Stimulated activated CD8-positive, alpha-beta memory T cell treated with anti-CD3 and anti-CD28 coated beads, Interleukin-12 subunit alpha, Interleukin-12 subunit beta, amount 100 ng/mL, for 4 hours (primary cell): ENCODE measurements around the gene MYZAP.

Experiments
- DNase-seq: peaks from one replicate; pipeline ENCODE4 v3.0.0-alpha.2; 2020; ENCODE audit warnings: low read depth

The MYZAP gene

GRCh38 chr15:57663262-57663661 lies 71.6 kb downstream of the MYZAP start:
- DNase-seq = no peak

DNA sequence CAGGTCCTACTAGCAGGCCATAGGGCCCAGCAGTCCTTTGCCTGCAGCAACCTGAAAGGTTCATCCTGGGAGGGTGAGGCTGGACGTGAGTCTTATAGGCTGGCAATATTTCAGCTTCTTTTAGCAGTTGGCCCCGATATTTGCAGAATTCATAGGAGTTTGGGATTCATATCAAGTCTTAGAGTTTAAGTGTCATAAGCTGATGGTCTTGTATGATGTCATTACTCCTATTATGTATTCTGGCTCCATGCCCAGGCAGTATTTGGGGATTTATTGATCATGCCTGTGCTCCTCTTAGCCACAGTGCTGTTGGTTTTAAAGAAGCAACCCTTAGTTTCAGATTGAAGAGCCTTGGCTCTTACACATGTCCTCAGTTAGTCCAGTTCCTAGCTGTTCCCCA lies 73.5 kb downstream of the MYZAP start:
- DNase-seq = no peak

DNA sequence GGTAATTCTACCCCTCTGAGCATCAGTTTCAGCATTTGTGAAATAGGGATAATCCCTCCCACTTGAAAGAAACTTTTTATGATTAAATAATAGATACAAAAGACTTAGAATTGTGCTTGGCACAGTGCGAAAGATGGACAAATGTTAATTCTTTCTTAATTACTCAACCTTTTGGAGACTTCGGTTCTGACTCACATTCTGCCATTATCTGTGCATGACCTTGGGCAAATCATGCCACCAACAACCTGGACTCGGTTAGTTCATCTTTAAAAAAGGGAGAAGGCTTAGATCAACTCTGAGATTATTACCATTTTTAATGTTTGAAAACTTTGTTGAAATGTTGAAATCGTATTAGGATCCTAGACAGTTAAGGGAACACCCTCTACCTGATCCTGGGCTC lies 74.2 kb downstream of the MYZAP start:
- DNase-seq = no peak

DNA sequence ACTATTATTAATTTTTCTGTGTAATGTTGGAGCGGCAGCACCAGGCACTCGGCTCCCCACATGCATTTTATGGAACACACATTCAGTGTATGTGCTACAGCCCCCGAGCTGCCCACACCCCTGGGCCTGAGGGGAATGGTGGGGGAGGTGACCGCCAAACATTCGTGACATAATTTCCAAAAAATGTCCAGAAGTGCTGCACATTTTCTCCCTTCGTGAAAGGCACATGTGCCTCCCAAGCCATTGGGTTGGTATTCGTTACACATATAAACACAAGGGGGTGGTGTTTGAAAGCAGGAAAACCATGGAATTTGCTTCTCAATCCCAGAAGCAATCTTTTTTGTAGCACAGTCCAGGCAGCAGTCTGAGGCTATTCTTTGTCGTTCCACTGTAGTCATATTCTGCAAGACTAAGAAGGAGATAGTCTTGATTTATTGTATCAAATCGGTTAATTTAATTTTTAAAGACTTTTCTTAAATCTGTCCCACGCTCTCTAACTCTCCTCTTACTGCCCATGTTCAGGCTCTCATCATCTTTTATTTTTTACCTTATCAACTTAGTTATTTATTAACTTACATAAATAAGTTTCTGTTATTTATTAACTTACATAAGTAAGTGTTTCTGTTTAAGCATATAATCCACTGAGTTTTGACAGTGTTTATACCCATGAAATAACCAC lies 75.6 kb downstream of the MYZAP start:
- no peak for DNase-seq

GRCh38 chr15:57668016-57668415 lies 76.3 kb downstream of the MYZAP start:
- no peak for DNase-seq

GRCh38 chr15:57671636-57672035 lies 79.9 kb downstream of the MYZAP start:
- DNase-seq = no peak

DNA sequence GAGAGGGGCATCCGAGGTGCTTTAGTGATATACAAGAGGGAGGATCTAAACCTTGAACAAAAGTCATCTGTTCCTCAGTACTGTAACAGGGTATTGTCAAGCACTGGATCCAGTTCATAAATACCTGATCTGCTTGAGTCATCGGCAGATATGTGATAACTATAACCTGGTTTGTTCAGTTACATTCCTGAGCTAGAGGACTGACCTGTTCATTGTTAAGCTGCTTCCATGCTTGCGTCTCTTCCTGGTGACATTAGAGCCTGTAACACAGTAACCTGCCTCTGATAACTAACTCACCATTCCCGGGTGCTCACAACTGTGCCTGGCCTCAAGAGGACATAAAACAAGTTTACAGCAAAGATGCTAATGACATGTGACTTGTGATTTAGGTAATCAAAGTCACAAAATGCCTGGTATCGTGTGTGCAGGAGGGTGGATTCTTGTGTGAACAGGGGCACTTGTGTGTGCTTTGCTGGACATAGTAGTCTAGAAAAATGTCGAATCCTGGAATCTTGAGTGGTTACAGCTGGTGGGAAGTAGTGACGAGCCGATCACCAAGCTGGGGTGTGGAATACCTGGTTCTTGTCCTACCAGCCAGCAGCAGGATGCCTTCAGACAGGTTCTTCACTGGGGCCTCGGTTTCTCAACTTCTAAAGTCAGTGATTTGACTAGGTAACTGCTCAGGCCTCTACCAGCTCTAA lies 83.9 kb downstream of the MYZAP start:
- no peak for DNase-seq

- no peak for DNase-seq
Measured at GRCh38 chr15:57676585-57676984, 84.9 kb downstream of the MYZAP start.

DNA sequence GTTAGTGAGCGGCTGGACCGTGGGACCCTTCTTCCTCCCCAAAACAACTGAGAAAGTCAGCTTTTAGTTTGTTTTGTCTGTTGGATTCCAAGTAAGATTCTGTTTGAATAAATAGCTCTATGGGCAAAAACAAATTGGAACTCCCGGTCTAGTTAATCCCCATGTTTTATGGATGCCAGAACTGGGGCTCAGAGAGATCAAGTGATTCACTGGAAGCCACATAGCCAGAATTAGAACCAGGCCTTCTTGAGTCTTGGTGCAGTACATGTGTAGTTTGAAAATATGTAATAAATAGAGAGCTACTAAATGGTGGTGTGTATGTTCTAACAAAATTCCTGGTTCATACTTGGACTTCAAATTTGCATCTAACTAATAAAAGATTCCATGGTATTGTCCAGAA lies 85.5 kb downstream of the MYZAP start:
- no peak for DNase-seq

DNA sequence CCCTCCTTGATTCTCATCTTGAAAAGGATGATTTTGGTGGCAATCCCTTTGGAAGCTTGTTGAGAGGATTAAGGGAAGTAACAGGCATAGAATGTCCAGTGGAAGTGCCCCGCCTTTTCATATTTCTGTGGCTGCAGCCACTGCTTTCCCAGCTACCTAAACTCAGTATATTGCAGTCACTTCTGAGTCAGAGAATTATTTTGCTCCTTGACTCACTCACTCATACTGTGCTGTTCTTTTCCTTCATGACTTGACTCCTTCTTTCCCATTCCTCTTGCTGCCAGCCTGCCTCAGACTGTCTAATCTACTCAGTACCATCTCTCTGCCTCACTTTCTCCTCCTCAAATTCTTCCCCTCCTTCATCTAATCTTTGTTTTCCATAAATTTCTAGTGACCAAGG lies 88.3 kb downstream of the MYZAP start:
- DNase-seq = no peak

DNA sequence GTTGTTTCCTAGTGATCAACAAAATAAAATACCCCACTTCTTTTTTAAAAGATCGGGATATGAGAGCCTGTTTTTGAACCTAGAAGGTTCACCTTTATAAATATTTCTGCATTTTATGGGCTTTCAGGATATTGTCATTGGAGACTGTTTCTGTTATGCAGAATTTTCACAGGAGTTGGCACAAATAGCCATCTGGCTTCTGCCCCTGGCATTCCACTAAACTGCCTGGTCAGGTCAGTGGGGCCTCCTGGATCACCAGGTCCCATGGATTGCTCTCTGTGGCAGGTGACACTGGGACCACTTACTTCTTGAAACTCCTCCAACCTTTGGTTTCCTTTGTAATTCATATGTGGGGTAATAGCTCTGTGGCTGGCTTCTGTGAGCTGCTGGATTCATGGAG lies 89.3 kb downstream of the MYZAP start:
- DNase-seq = no peak

- DNase-seq = no peak
Measured at GRCh38 chr15:57683481-57683880, 91.8 kb downstream of the MYZAP start.

- no peak for DNase-seq
Measured at GRCh38 chr15:57684491-57685151, 92.9 kb downstream of the MYZAP start.

DNA sequence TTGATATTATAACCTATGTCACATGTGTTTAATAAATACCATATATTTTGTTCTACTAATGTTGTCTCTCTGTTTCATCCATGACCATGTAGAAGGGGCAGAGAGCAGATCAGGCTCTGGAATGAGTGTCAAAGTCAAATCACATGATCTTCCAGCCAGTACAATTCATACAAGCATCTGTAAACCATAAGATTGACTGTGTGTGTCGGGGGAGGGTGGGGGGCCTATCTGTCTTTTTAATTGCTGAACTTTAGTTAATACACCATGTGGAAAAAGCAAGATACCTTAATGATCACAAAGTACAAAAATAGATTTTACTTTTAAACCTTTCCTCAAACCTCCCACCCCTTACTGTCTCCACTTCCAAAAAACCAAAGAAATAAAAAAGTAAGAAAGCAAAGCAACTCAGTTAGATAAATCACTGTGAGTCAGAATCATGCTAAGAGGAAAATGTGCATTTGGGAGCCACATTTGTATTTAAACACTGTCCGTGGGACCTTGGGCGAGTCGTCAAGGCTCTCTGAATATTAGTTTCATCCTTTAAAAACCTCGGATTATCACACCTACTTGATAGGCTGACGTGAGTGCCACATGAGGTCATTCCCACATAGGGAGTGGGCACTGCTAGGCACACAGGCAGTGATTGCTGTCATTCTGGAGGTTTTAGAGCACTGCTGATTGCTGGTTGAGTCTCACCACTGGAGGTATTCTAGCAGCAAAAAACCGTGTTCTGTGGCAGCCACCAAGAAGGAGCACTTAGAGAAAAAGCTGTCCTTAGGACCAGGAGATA lies 93.8 kb downstream of the MYZAP start:
- no peak for DNase-seq

GRCh38 chr15:57686657-57687056 lies 95.0 kb downstream of the MYZAP start:
- no peak for DNase-seq

DNA sequence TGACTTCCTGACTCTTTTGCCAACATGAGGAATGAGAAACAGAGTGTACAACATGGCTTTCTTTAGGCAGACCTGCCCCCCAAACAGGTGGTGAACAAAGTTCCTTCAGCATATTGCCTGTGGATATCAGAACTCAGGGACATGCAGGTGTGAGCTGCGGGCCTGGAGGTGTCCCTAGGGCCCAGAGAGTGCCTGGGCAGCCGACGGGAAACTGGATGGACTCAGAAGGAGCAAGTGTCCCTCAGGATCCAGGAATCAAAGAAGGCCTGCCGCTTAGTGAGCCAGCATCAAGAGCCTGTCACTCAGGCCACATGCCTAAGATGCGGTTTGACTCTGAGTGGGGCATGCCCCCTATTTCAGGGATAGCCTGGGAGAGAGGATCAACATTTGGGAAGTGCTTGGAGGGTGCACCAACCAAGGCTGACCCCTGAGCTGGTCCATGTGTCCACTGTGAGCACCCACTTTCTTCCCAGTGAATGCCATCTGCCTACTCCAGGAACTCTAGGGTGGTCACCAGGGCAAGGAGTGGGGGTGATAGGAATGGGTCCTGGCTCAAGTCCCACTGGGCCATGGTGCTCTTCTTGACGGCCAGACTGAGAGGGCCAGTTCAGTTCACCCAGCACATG lies 98.8 kb downstream of the MYZAP start:
- DNase-seq = no peak

- DNase-seq = no peak
Measured at GRCh38 chr15:57691082-57691481, 99.4 kb downstream of the MYZAP start.

DNA sequence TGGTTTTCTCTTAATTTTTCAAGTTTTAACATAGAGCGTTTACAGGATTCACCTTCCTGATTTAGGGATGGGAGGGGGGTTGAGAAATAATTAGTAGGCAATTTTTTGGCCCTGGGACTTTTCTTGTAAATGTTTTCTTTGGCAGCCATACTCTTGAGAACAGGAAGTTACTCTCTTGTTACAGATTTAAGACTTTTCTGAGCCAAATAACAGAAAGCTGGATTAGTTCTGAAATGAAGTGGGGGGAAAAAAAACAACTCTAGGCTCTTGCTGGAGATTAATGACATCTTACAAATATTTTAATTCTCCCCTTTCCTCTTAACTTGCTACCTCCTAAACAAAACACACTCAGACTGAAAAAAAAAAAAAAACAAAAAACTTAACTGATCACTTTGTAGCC lies 101.0 kb downstream of the MYZAP start:
- DNase-seq = no peak

- no peak for DNase-seq
Measured at GRCh38 chr15:57694279-57694678, 102.6 kb downstream of the MYZAP start.

- no peak for DNase-seq
Measured at GRCh38 chr15:57696146-57696545, 104.4 kb downstream of the MYZAP start.

- DNase-seq = no peak
Measured at GRCh38 chr15:57697588-57697987, 105.9 kb downstream of the MYZAP start.

DNA sequence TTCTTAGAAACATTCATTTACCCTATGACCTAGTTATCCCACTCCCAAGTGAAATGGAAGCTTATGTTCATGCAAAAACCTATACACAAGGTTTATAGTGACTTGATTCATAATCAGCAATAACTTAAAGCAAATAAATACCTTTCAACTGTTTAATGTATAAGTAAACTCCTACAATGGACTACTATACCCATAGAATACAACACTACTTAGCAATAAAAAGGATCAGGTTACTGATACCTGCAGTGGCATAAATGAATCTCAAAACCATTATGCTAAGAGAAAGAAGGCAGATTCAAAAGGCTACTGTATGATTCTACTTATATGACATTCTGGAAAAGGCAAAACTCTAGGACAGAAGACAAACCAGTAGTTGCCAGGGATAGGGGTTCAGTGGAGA lies 106.5 kb downstream of the MYZAP start:
- DNase-seq = no peak
